NCI-H524 (cell line): ENCODE measurements around the gene MAMLD1.

Source experiments
- DNase-seq, 2 experiments: peaks; one replicate each; lab custom pipeline; 2025; lab: John Stamatoyannopoulos, UW

The MAMLD1 gene

DNA sequence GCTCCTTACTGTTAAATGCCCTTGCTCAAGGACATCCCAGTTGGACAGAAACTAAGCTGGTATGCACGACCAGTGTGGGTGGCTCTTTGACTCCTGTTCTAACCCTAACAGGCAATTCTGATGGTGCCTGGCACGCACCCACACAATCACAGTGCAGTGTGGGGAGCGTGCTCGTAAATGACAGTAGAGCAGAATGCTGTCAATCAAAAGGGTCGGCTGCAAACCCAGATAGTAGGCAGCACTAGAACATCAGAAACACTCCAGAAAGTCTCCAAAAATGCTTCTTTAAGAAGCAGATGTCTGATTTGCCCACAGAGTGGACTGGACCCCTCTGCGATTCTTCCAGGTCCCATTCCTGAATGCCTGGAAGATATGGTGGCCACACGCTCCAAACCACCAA lies 167.7 kb downstream of the MAMLD1 start:
- no peak for DNase-seq

DNA sequence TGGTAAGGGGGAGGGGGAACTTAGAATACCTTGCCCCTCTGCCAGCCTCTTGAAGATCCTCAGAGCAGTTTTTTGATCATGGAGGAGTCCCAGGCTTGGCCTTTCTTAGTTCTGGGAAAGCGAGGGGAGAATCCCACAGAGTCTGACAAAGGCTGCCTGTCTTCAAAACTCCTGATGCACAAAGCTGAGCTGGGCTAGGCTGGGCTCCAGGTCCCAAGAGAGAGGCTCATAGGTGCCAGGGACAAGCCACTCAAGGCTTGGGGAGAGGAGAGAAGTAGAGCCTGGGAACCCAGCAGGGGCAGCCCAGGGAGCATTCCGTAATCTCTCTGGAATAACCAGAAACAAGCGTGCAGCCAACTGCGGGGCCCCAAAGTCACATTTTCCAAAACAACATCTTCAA lies 168.3 kb downstream of the MAMLD1 start:
- no peak for DNase-seq

DNA sequence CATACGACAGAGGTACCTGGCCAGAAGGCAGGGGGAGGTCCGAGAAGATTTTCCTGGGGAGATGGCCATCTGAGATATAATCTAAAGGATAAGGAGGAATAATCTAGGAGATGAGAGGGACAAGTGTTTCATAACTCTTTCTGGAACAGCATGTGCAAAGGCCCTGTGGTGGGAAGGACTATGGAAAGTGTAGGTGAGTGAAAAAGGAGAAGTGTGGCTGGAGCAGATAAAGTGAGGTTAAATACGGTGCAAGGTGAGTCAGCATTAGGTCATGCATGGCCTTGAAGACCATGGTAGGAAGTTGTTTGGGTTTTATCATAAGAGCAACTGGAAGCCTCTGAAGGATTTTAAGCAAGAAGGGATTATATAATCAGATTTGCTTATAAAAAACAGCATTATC lies 170.7 kb downstream of the MAMLD1 start:
- no peak for DNase-seq

DNA sequence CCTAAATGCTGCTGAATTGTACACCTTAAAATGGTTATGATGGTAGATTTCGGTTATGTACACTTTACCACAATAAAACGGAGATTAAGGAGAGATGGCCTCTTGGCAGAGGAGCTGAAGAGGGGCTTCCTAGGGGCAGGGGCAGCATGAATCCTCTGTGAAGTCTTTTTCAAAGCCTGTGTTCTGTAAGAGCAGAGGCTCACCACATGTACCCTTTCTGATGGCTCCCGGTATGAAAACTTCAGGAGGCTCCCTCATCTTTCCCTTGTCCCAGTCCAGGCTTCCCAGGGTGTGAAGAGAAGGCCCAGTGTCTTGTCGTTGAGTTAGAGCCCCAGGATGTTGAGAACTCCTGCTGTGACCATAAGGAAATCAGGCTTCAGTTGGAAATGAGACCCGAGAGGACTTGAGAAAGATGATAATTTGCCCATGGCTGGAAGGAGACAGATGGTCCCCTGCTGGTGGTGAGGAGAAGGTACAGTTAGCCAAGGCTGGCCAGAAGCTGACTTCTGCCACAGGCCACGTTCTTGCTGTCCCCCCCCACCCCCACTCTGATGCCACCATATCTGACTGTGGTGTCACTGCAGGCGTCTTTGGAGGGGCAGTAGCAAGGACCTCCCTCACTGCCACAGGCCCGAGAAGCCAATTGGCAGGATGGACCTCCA lies 173.5 kb downstream of the MAMLD1 start:
- no peak for DNase-seq

DNA sequence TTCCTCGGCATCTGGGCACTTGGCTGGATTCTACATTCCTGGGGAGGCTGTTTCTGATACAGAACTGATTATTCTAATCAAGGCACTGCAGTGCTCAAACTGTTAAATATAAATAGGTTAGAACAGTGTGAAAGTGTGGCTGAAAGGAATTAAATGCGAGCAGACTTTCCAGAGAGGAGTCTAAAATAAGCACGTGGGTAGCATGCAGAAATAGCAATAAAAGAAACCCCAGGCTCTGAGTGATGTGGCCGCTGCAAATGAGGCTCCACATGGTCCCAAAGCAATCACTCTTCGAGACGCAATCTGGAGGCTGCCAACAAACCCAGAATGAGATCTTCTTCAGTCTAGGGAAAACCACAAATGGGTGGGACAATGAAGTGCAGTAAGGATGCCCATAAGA lies 174.7 kb downstream of the MAMLD1 start:
- no peak for DNase-seq

DNA sequence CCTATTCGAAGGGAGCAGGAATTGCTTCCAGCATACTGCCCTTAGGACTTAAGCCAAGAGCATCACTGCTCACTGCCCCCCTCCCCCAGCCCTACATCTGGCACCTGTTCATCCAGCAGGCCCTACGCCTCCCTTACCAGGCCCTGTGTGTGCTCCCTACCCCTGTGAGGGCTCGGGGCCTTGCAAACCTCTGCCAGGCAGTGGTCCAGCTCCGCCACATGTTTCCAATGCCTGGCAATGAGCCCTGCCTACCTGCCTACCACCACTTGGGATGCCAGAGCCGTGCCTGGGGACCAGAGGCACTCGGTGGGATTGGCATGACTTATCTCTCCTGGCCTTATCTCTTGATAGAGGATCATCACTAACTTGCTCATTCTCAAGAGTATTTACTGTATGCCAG lies 177.8 kb downstream of the MAMLD1 start:
- peak in 1 of 2 experiments; percentile 18 for DNase-seq

DNA sequence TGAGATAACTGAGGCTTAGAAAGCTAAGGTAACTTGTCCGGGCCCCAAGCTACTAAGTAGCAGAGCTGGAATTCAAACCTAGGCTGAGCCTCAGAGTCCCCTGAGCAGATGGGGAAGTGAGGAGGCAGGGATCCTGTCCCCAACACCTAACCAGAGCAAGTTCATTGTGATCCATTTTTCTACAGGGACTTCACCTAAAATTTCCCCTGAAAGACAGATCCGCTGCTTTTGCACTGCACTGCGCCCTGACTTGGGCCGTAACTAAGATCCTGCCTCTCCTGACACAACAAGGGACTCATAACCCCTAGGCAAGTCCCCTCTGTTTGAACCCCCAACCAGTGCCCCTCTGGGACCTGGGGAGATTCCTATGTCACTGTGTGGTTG lies 179.7 kb downstream of the MAMLD1 start:
- no peak for DNase-seq

DNA sequence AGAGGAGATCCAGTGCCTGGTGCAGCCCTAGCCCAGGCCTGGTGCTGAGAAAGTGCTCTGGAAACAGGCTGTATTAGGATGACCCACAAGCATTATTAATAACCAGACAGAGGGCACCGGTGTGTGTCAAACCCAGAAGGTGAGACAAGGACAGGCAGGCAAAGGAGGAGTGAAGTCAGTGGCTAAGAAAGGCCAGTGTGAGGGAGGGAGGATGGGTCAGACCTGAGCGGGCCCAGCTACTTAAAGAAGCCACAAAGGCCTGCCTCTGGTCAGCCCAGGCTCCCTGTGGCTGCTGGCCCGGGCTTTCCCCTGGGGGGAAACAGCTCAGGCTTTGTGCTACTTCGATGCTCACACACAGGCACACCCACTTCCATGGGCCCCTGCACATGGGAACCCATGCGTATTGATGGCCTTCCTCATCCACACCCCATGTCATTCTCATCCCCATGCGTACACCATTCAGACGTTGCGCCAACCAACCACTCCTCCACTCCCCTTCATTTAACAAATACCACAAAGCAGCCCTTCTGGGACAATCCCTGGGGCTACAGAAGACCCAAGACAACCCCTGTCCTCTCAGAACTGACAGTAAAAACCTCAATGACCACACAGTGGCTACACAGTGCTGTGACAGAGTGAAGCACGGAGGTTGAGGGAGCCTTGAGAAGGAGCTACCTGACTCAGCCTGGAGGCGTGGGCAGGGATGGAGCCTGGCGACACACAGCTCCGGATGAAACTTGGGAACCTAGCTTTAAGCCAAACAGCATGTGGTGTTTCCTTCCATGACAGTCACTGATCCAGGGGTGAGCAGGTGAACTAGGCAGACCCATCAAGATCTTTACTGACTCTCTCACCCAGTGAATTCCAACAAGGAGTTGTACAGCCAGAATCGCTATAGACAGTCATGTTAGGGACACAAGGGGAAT lies 180.4 kb downstream of the MAMLD1 start:
- DNase-seq = no peak

DNA sequence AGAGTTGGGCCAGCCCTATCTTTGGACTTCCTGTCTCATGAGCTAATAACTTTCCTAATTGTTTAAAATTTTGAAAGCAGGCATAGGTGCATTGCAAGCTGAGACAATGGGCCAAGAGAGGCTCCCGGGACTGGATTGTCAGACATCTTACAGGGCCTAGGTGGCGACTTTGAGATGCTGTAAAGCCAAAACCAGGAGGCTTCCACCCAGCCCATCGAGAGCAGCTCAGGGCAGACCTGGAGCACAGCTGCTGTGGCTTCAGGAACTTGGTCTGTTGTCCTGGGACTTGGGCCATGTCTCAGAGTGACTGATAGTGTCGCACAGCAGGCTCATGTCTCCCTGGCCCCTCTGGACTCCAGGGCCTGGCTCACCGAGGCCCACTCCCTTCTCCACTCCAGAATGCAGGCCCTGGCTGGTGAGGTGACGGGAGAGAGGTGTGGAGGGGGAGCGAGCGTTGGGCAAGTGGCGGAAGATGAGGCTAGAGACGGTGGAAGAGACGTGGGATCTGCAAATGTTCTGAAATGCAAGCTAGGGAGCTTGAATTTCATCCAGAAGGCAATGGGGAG lies 181.2 kb downstream of the MAMLD1 start:
- no peak for DNase-seq

DNA sequence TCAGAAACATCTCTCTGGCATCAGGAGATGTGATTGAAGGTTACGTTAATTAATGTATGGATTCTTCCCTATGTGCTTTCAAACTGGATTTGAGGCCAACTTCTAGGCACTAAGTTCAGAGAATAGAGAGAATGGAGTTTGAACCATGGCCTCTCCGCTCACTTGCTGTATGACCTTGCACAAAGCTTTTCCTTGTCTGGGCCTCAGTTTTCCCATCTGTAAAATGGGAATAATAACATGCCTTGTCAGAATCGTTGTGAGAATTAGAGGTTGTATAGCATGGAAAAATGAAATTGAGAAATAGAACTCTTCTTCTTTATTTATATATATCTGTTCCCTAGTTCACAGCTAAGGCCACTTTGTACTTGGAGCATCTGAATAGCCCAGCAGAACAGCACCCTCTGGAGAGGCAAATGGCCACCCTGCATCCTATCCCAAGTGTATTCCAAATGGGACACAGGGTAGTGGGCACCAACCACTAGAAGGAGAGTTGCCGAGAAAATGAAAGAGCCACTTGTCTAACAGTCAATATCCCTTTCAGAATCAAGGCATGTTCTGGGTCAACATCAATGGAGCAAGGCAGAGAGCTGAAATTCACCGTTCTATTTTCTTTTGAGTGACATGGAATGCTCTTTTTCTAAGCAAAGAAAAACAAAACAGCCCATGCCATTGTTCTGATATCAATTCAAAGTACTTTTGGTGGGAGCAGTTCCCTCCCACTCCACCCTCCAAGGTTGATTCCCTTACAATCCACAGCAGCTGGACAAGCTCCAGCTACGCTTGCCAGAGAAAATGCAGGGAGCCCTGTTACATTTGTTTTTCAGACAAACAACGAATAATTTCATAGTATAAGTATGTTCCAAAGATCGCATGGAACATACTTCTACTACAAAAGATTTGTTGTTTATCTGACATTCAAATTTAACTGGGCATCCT lies 182.0 kb downstream of the MAMLD1 start:
- DNase-seq = no peak

DNA sequence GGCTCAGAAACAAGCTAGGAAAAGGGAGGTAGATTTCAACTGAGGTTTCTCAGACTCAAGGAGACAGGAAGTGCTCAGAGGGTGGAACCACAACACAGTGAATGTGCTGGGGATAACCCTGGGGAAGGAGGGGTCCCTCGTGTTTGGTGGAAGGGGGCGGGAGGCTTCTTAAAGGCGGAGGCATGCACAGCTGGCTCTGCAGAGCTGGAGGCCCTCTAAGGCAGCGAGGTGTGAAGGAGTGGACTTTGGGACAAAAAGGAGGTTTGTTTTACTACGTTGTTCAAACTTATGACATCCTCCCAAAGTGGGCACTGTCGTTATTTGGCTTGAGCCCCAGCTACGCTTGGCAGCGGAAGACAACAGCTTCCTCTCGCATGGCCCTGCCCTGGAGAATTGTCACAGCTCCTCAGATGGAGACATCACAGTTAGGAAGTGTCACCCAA lies 183.6 kb downstream of the MAMLD1 start:
- DNase-seq = no peak

DNA sequence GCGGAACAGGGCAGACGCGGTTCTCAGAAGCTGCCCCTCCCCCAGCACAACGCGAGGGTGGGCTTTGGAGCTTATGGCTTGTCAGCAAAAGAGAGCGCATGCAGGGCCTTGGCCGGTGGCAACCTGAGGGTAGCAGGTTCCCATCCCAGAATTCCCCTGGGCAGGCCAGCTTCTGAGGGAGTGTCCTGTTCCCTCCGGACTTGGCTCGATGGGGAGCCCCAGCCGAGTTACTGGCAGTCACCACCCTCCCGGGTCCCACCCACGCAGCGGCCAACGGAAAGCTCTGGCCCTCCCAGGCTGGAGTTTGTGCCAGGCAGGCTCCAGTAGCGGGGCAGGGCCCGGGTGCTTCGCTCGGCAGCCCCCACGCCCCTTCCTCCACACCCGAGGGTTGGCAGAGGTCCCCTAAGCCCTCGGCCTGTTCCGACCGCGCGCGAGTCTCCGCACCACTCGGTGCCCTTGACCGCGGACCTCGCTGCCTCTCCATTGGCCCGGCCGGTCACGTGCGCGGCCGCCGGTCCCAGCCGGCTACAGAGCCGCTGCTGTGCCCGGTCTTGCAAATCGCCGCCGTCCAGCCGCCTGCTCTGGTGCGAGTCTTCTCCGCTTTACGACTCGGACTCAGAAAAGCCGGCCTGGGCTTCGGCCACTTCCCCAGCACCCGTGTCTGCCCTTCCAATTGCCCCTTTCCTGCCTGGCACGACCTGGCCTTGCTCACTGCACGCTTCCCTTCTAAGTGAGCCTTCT lies 184.4 kb downstream of the MAMLD1 start:
- peak in 1 of 2 experiments; percentile 48 for DNase-seq

DNA sequence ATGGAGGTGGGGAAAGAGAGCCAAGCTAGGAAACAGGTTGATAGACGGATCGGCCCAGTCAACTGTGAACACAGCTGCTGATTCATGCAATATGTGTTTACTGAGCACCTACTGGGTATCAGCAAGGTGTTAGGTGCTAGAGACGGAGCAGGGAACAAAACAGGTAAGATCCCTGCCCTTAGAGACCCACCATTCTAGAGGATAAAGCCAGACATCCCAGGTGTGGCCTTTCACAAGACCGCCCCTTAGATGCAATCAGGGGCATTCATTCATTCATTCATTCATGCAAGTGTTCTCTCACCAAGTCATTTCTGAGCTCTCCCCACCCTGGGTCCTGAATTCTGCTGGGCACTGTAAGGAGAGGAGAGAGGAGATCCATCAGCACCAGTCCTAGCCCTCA lies 185.1 kb downstream of the MAMLD1 start:
- no peak for DNase-seq

DNA sequence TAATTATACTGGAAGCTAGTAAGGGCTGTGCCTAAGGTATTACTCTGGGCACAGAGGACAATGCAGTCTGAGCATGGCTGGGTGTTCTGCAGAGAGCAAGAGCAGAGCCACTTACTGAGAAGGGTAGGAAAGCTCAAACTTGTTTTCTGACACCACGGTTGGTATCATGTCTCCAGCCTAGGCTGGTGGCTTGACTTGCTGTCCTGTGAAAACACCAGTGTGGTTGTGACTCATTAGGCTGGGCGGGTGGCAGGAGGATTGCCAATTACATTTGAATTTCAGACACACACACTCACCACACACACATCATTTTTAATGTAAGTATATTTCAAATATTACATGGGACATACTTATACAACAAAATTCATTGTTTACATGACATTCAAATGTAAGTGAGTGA lies 185.6 kb downstream of the MAMLD1 start:
- DNase-seq = no peak

DNA sequence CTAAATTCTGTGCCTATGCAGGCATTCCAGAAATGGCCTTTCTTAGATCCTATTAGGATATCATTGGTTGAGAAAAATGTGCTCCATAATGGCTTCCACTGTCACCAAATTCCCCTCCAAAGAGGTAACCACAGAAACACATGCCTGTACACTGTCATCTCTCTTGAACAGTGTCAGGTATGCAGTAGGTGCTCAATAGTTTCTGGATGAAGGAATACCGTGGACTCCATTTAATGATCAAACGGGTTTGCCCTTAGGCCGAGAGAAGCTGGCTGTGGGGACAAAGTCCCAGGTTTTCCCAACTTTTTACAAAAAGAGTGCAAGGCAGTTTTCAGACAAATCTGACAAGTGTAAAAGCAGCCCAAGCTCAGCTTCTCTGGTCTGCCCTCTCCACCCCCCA lies 188.8 kb downstream of the MAMLD1 start:
- no peak for DNase-seq

DNA sequence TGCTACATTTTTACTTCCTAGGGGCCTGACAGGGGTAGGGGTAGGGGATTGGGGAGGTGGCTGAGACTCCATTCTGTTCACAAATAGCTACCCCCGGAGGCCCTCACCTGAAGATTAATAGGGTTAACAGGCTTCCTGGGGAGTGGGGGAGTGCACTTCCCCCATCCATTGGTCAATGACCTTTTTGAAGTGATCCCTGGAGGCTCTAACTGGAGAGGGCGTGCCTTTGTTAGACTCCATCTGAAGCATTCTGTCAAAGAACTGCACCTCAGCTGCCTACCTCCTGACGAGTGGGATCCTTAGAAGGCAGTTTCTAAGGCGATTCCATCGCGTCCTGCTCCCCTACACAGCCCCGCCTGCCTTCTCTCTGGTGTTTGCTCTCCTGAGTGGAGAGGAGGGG lies 195.3 kb downstream of the MAMLD1 start:
- no peak for DNase-seq
